GM19467 (cell line): Measurements from ENCODE around the gene SDSL.
A peak's percentile ranks its signal among the peaks of the same experiment; 100 is the strongest.

Experiments
- ATAC-seq: cut with Tn5 transposase; IDR thresholded peaks from one replicate; pipeline ENCODE4 v1.9.1; 2021; ENCODE audit warnings: mild to moderate bottlenecking, moderate library complexity; ENCODE audit not compliant: unreplicated experiment

SDSL gene

GRCh38 chr12:113422030-113422885, at the start of gene SDSL:
TSS of gene SDSL (plus strand) at chr12:113422380. CDS start at chr12:113427983, 5,603 bp downstream.
- ATAC-seq = peak; percentile 82

GRCh38 chr12:113373440-113373839, 48.7 kb upstream of the SDSL start:
- no peak for ATAC-seq

- ATAC-seq = no peak
These were observed 48.2 kb upstream of the SDSL start for GRCh38 chr12:113373969-113374368.

- no peak for ATAC-seq
These were observed 47.3 kb upstream of the SDSL start for GRCh38 chr12:113374823-113375428.

GRCh38 chr12:113378291-113378690, 43.9 kb upstream of the SDSL start:
- ATAC-seq = no peak

- no peak for ATAC-seq
These were observed 41.0 kb upstream of the SDSL start for GRCh38 chr12:113381220-113381619.

- no peak for ATAC-seq
These were observed 40.0 kb upstream of the SDSL start for GRCh38 chr12:113382206-113382605.

GRCh38 chr12:113384778-113385177, 37.4 kb upstream of the SDSL start:
- ATAC-seq = no peak

GRCh38 chr12:113385282-113385882, 36.8 kb upstream of the SDSL start:
- no peak for ATAC-seq

GRCh38 chr12:113386866-113387566, 35.2 kb upstream of the SDSL start:
- ATAC-seq = no peak

- ATAC-seq = no peak
These were observed 34.5 kb upstream of the SDSL start for GRCh38 chr12:113387631-113388030.

- no peak for ATAC-seq
These were observed 33.8 kb upstream of the SDSL start for GRCh38 chr12:113388351-113388750.

GRCh38 chr12:113390064-113391043, 31.8 kb upstream of the SDSL start:
- no peak for ATAC-seq

- ATAC-seq = no peak
These were observed 31.0 kb upstream of the SDSL start for GRCh38 chr12:113391145-113391544.

GRCh38 chr12:113391650-113392337, 30.4 kb upstream of the SDSL start:
- ATAC-seq = no peak

GRCh38 chr12:113392520-113392919, 29.7 kb upstream of the SDSL start:
- no peak for ATAC-seq

- no peak for ATAC-seq
These were observed 29.1 kb upstream of the SDSL start for GRCh38 chr12:113392988-113393579.

- no peak for ATAC-seq
These were observed 28.4 kb upstream of the SDSL start for GRCh38 chr12:113393749-113394148.

- ATAC-seq = no peak
These were observed 27.1 kb upstream of the SDSL start for GRCh38 chr12:113395119-113395518.
